ENCODE measurements around the gene PLEKHF1.
"Not testable (repeated sequence)": the region's sequence is repeated elsewhere in the genome, so short reads cannot be mapped to it uniquely, and the experiment has no call there.

PLEKHF1 gene

DNA sequence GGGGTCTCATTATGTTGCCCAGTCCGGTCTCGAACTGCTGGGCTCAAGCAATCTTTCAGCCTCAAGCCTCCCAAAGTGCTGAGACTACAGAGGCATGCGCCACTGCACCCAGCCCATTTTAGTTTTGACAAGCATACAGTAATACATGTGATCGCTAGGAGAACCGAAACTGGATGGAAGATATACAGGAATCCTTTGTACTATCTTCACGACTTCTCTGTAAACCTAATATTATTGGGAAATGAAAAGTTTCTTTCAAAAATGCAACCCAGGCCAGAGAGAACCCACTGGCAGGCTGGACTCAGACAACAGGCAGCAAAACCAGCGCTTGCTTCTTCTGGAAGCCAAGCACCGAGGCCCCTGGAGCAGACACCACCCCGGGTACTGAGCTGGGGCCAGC lies 40.4 kb downstream of the PLEKHF1 start:
- DNase-seq, result no peak

DNA sequence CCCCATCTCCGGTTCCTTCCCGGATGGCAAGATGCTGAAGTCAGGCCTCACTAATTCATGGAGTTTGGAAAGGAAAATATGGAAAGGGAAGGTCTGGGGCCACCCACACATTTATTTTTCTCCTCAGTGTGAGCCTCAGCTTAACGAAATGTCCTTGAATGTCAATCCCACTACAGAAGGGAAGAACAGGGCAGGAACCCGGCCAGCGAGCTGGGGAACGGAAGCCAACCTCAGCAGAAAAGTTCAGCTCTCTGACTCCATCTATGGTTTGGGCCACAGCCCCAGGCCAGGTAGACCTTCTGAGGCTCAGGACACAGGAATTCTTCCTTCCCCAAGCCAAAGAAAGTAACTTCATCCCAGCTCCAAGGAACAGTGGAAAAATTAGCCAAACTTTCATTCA lies 41.4 kb downstream of the PLEKHF1 start:
- no peak for DNase-seq

DNA sequence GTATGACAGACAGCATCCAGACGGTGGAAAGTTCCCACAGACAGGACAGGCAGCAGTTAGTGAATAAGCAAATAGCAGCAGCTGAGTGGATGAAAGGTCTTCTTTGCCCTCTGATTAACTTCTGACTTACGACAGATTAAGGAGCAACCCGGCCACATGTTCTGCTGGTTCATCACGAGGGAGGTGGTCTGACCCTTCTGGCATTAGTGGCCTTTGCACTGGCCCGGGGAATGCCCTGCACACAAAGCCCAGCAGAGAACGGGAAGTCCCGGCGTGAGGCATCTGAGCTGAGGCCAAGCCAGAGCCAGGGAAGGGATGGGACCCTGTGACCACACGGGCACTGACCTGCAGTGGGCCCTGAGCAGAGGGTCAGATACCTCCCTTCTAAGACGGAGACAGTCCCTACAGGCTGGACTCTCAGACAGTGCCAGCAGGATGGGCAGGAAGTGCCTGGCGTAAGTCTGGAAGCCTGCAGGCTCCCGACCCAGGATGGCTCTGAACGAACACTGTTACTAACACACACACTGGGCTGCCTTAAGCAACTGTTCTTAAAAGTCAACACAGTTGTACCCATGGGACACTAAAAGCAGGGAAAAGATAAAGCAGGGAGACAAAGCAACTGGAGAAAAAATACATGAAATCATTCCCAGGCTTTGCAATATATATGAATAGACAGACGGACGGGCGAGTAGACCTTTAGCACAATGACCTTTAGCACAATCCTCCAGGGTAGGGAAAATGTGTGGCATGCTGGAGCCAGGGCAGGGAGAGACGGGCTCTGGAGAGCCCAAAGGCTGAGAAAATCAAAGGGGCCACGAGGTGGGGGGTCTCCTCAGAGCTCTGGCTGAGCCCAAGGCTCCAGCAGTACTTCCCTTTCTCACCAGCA lies 43.5 kb downstream of the PLEKHF1 start:
- no peak for DNase-seq

DNA sequence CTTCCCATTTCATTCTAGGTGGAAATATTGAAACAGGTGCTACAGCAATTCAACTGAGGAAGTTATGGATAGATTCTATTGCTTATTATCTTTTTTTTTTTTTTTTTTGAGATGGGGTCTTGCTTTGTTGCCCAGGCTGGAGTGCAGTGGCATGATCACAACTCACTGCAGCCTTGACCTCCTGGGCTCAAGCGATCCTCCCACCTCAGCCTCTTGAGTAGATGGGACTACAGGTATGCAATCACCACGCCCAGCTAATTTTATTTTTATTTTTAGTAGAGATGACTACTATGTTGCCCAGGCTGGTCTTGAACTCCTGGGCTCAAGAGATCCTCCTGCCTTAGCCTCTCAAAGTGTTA lies 44.2 kb downstream of the PLEKHF1 start:
- DNase-seq, result not testable (repeated sequence)

DNA sequence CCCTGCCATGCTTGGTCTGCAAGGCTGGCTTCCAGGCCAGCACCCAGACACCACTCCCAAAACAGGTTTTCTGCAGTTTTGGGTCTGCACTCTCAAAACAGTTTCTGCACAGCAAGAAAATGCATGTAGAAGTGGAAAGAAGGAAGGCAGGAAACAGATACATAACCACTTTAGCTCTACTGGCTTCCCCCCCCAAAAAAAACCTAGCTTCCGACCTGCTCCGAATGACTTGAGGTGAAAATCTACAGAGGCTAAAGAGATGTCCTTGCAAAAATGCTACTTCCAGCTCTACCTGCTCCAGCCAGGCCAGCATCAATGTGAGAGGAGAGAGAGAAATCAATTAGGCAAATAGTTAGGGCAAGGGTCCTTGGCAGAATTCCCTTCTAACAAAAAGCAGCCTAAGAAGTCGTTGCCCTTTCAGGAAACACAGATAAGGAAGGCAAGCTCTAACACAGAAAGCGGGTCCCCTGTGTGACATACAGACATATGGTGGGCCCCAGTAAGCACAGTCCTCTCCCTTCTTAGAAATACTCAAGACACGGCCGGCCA lies 46.4 kb downstream of the PLEKHF1 start:
- no peak for DNase-seq

DNA sequence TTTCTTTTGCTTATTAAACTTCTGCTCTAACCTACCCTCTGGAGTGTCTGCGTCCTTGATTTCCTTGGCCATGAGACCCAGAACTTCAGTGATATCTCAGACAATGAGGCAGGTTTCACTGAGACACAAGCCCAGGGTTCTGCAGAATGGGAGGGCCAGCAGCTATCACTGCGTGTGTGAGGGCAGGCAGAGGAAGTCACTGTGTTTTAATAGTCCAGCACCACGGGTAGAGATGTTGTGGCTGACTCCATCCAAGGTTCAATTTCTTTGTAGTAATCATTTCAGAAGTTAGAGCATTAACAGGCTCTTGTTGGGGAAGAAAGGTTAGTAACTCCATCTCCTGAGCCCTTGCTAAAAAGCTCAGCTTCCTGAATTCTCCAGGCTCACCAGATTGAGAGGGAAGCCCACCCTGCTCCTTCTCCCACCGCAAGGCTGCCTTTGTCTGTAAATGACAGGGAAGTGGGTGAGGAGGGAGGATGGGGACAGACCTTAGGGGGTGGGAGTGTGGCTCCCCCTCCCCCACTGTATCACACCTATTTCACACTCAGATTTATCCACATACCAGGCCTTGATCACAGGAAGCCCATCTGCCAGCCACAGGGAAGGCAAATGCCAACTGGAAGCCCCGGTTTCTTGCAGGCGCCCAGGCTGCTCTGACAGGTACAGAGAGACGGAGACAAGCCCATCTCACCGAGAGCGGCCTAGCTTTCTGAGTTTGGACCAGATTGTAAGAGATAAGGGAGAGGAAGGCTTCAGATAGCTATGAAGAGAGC lies 47.7 kb downstream of the PLEKHF1 start:
- DNase-seq, result no peak

DNA sequence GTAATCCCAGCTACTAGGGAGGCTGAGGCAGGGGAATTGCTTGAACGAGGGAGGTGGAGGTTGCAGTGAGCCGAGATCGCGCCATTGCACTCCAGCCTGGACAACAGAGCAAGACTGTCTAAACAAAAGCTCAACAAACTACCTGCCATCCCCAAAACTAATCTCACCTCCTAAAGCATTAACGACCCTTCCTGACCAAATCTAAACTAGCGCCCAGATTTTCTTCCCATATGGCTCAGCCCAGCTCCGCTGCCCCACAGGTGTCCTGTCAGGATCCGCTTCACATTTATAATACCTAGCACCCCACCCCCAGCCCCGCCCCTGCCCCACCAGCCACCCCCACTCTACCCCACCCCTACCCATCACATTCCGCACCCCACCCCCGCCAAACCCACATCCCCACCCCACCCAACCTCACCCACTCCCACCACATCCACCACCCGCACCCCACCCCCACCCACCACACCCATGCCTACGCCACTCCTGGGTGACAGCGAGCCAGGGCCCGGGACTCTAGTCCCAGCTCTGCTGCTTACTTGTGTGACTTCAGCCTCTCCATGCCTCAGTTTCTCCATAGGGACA lies 49.2 kb downstream of the PLEKHF1 start:
- DNase-seq, result no peak

DNA sequence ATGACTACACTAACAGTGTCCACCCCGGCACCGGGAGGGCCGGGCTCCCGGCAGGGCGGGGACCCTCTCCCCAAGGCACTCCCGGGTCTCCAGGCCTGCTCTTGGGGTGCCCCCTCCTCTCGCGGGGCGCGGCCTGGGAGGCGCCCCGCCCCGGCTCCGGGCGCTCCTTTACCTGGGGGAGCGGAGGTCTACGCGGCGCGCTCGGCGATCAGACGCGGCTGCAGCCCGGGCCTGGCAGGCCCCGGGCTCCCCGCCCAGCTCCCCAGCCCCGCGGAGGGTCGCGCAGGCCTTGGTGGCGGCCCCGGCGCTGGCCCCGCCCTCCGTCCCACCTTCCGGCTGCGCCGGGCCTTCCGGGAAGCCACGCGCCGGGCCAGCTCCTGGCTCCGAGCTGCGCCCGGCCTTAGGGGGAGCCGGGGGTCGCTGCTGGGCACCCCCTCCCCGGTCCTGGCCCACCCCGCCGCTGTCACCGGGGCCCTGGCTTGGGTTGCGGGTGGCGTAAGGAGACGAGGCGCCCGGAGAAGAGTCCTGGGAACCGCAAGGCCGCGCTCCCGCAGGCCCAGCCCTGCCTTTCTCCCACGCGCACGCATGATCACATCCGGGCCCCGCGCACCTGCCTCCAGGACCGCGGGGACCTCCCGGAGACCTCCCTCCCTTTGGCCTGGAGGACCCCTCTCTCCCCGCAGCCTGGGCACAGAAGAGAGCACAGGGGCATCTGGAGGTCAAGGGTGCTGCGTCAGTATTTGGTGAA lies 49.9 kb downstream of the PLEKHF1 start, which contains the start of gene C19orf12:
Gene C19orf12 (minus strand): TSS at position 309 of the 748 bp plus-strand sequence. CDS start 6,848 bp downstream, outside the sequence.
- DNase-seq, result no peak

DNA sequence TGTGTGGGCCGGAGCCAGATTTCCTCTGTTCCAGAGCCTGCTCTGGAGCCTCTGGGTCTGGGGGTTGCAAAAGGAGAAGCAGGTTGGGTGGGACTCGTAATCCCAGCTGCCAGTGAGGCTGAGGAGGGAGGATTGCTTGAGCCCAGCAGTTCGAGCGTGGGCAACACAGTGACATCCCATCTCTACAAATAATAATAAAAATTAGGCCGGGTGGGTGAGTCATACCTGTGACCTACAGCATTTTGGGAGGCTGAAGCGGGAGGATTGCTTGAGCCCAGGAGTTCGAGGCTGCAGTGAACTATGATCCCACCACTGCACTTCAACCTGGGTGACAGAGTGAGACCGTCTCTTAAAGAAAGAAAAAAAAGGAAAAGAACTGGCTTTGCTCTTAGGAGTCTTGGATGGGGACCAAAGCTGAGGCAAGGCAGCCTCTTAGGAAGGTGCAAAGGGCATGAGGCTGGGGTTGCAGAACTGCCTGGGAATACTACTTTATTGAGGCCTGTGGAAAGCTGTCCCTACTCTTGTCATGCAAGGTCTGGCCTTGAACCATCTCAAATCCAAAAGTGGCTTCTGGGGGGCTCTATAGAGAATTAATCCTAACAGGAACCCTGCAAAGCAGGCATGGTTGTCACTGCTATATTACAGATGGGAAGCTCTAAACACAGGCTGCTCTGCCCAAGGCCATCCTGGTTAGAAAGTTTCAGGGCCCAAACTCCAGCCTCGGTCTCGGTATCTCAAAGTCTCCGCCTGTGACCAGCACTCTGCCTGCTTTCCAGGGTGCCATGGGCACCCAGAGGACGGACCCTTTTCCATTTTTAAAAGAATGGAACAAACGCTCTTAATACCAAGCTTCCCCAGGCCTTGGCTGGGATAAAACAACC lies 50.7 kb downstream of the PLEKHF1 start:
- no peak for DNase-seq

DNA sequence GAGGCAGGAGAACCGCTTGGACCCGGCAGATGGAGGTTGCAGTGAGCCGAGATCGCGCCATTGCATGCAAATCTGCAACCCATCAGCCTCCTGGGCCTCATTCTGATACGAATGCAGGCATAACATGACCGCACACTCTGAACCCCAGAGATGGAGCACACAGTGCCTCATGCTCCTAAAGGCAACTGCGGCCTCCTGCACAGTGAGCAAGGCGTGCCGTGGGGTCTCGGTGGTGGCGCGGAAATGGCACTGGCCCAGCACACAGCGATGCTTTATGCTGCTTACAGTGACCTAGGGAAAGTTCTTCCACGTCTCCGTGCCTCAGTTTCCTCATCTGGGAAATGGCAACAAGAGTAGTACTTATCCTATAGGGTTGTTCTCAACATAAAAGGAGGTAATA lies 51.8 kb downstream of the PLEKHF1 start:
- no peak for DNase-seq

DNA sequence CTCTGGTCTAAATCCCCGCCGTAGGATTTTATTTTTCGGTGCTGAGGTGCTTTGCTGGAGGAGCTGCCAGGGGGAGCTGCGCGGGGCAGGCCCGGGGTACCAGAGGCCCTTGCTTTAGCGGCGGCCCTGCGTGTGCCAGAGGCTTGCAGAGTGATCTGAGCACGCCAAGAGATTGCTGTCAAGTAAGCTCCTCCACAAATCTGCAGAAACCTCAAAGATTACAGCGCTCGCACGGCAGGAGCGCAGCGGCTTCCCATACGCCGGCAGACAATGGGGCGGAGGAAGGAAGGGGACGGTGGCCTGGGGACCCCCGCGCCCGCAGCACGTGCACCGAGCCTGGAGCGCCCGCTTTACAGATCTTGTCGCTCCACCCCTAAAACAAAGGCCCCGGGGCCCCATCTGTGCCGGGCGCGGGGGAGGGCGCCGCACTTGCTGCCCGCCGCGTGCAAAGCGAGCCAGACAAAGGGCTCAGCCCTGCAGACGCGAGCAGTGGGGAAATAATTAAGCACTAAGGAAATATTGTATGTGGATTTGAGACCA lies 58.9 kb downstream of the PLEKHF1 start:
- DNase-seq, result no peak

DNA sequence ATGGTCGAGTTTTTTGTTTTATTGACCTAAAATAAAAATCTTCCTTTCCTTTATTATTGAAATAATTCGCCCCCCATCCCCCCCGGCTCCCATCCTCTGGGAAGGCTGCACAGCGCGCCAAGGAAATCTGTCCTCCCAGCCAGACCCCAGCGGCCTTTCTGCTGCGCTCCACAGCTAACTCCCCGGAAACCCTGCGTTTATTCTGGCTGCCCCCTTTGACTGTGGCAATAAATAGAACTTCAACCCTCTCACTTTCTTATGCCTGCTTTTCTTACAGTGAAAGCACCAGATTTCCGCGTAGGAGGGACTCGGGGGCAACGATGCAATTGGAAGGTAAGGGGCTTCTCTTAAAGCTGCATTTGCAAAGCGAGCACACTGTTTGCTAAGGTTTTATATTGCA lies 59.5 kb downstream of the PLEKHF1 start:
- no peak for DNase-seq
